Left lung (tissue), 10 donors: ENCODE results near the gene RAI1. TPM values are rescaled to one million over a fixed set of nuclear protein-coding genes. Genes with fewer than 3 reads are reported as not detected.

ENCODE experiments used
- ATAC-seq: fragments of 200-7000 bp; cut with Tn5 transposase; one replicate; pipeline ENCODE4 v1.9.1; 2020; ENCODE audit warnings: moderate library complexity
- DNase-seq, 4 donors: peaks; one replicate each; pipeline ENCODE4 v3.0.0-alpha.2; 2013 to 2020
- H3K27ac ChIP-seq, 2 donors: fragments of 200-600 bp; sonication (generic) in 1 of 2; one replicate each; pipeline versions ENCODE4 v1.5.0 to v1.8.0; 2020 to 2021
- H3K27me3 ChIP-seq, 2 donors: fragments of 200-600 bp; sonication (generic) in 1 of 2; one replicate each; pipeline versions ENCODE4 v1.5.0 to v1.8.0; 2020 to 2021
- H3K36me3 ChIP-seq, 2 donors: fragments of 200-600 bp; sonication (generic) in 1 of 2; one replicate each; pipeline versions ENCODE4 v1.5.0 to v1.8.0; 2020 to 2021
- H3K4me1 ChIP-seq, 2 donors: fragments of 200-600 bp; one replicate each; pipeline ENCODE4 v1.8.0; 2021
- H3K4me3 ChIP-seq, 2 donors: fragments of 200-600 bp; sonication (generic) in 1 of 2; one replicate each; pipeline versions ENCODE4 v1.5.0 to v1.8.0; 2020 to 2021; ENCODE audit warnings: mild to moderate bottlenecking in 1 of 2
- H3K9me3 ChIP-seq, 2 donors: fragments of 200-600 bp; sonication (generic) in 1 of 2; one replicate each; pipeline versions ENCODE4 v1.5.0 to v1.8.0; 2020 to 2021
- CTCF ChIP-seq, 2 donors: fragments of 200-600 bp; sonication (generic) in 1 of 2; IDR thresholded peaks; one replicate each; pipeline versions ENCODE4 v1.5.0 to v1.8.0; 2021; ENCODE audit warnings: antibody characterized with exemption in 2 of 2
- intact Hi-C, 2 donors: fragments of 100-400 bp; cut with DNase I; formaldehyde crosslinking; loops; one replicate each; pipeline versions ENCODE4 v1.11.2 to v1.14.2; 2022
- polyA plus RNA-seq, 6 donors: library from polyadenylated mRNA; unstranded; fragments of 120-200 nt; gene quantifications; one replicate each; pipeline ENCODE4 v1.2.1, GENCODE V29; 2013; ENCODE audit not compliant: insufficient read length in 6 of 6
- total RNA-seq, 2 donors: library from RNA; stranded (reverse); fragmentation: NEBNext Ultra II Directional; extraction: Animal tissue kit (Norgen Biotek cat#: 25700); gene quantifications; one replicate each; pipeline ENCODE4 v1.2.1, GENCODE V29; 2021
- donor health status: DM: no; HTN: yes; CAD: no.
- donor health status: DM: no; HTN: no; CAD: no.

RAI1 gene
- total and polyA plus RNA-seq, 8 donors, result 28.8 to 43.8 (median 34.7) TPM

- DNase-seq (no peak), ATAC-seq (no peak)
- H3K36me3 ChIP-seq, result peaks cover 0 to 15% of the 10 kb centered on the region in 2 donors
- H3K27ac ChIP-seq, result no peak overlapping the region
- H3K9me3 ChIP-seq, result no peaks in the 10 kb centered on the region
- no peak overlapping the region for H3K4me3 ChIP-seq
- intact Hi-C loops, result no loop called here
- H3K4me1 ChIP-seq, result peaks cover 0 to 12% of the 10 kb centered on the region in 2 donors
- no peak for TF ChIP-seq CTCF (IDR thresholded peaks at IDR 0.05)
- no peaks in the 10 kb centered on the region for H3K27me3 ChIP-seq
Measured at GRCh38 chr17:17760872-17761550, 79.8 kb downstream of the RAI1 start.

- H3K9me3 ChIP-seq, result no peaks in the 10 kb centered on the region
Measured at GRCh38 chr17:17761894-17762743, 80.9 kb downstream of the RAI1 start.

GRCh38 chr17:17762744-17763105 is 81.5 kb downstream of the RAI1 start:
- Histone ChIP-seq H3K4me1 (peaks cover 0 to 3% of the 10 kb centered on the region in 2 donors), H3K4me3 (no peak overlapping the region), H3K27me3 (no peaks in the 10 kb centered on the region), H3K27ac (no peak overlapping the region), H3K36me3 (peaks cover 0 to 16% of the 10 kb centered on the region in 2 donors), H3K9me3 (no peaks in the 10 kb centered on the region)
- TF ChIP-seq CTCF (IDR thresholded peaks at IDR 0.05), result no peak
- DNase-seq (no peak), ATAC-seq (no peak)
- intact Hi-C loops, result no loop called here

More at GRCh38 chr17:17761894-17762743, 80.9 kb downstream of the RAI1 start:
- Histone ChIP-seq H3K4me1 (peaks cover 0 to 9% of the 10 kb centered on the region in 2 donors), H3K36me3 (peaks cover 0 to 16% of the 10 kb centered on the region in 2 donors), H3K27ac (no peak overlapping the region), H3K27me3 (no peaks in the 10 kb centered on the region), H3K4me3 (no peak overlapping the region)
- intact Hi-C loops, result no loop called here
- ATAC-seq (no peak), DNase-seq (no peak)
- no peak for TF ChIP-seq CTCF (IDR thresholded peaks at IDR 0.05)

GRCh38 chr17:17763136-17763535 is 81.9 kb downstream of the RAI1 start:
- H3K27ac ChIP-seq, result no peak overlapping the region
- no peak overlapping the region for H3K4me3 ChIP-seq
- peak; percentile 16 for ATAC-seq
- TF ChIP-seq CTCF (IDR thresholded peaks at IDR 0.05), result no peak
- peaks cover 0 to 16% of the 10 kb centered on the region in 2 donors for H3K36me3 ChIP-seq
- H3K9me3 ChIP-seq, result no peaks in the 10 kb centered on the region
- H3K27me3 ChIP-seq, result no peaks in the 10 kb centered on the region
- DNase-seq, result no peak
- peaks cover 0 to 2% of the 10 kb centered on the region in 2 donors for H3K4me1 ChIP-seq
- intact Hi-C loops, result no loop called here

- intact Hi-C loops, result no loop called here
- no peak for TF ChIP-seq CTCF (IDR thresholded peaks at IDR 0.05)
- Histone ChIP-seq H3K36me3 (peaks cover 0 to 16% of the 10 kb centered on the region in 2 donors), H3K4me3 (no peak overlapping the region), H3K27ac (no peak overlapping the region), H3K9me3 (no peaks in the 10 kb centered on the region), H3K4me1 (peaks cover 6 to 8% of the 10 kb centered on the region in 2 donors), H3K27me3 (no peaks in the 10 kb centered on the region)
- DNase-seq, result no peak
- no peak for ATAC-seq
Measured at GRCh38 chr17:17763734-17764133, 82.5 kb downstream of the RAI1 start.
